GM19468 (cell line): ENCODE measurements around the gene ACOT7.
A peak's percentile ranks its signal among the peaks of the same experiment; 100 is the strongest.

Experiments
- ATAC-seq: cut with Tn5 transposase; IDR thresholded peaks from one replicate; pipeline ENCODE4 v1.9.1; 2021; ENCODE audit warnings: mild to moderate bottlenecking, moderate library complexity, moderate number of reproducible peaks; ENCODE audit not compliant: unreplicated experiment; ENCODE audit errors: extremely low read depth

Gene ACOT7

DNA sequence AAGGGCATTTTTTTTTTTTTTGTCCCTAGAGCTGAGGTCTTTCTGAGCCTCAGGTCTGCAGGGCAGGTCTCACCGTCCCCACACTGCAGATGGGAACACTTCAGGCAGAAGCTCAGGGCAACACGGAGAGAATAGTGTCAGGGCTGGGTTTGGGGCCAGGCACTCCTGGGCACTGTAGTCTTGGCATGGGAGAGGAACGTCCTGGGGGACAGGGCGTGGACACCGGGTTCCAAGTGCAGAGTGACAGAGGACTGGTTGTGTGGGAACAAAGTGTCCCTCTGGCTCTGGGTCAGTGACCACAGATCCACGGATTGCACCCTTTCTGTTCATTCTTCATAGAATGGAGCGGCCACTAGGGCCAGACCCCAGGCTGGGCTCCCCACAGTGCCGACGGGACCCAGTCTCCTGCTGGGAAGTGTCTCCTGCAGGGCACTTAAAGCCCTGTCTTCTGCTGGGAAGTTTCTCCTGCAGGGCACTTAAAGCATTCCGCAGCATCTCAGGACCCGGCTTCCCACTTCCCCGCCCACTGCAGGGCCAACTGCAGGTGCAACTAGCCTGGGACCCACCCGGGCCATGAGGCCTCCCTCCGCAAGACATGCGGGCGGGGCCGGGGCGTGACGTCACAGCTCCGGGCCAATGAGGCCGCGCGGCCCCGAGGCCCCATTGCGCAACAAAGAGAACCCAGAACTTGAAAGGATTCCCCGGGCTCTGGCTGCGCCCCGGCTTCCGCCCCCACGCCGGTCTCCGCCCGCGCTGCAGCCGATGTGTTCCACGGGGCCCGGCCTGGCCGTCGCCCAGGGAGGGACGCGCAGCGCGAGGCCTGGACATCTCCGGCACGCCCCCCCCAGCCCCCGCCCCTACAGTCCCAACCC lies 133.8 kb downstream of the ACOT7 start:
- no peak for ATAC-seq

DNA sequence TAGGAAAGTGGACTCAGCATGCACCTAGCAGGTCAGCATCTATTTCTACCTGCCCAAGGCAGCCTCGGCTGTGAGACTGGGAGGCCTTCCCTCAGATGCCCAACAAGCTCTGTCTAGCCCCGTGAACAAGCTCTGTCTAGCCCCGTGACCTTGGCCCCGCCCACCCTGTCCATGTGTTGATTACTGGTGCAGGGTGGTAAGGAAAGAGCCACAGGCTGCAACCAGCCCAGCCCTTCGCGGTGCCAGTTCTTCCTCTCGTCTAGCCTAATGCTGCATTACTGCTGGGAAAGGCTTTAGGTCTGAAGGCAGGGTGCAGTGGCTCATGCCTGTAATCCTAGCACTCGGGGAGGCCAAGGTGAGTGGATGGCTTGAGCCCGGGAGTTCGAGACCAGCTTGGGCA lies 134.9 kb downstream of the ACOT7 start:
- ATAC-seq, result no peak

DNA sequence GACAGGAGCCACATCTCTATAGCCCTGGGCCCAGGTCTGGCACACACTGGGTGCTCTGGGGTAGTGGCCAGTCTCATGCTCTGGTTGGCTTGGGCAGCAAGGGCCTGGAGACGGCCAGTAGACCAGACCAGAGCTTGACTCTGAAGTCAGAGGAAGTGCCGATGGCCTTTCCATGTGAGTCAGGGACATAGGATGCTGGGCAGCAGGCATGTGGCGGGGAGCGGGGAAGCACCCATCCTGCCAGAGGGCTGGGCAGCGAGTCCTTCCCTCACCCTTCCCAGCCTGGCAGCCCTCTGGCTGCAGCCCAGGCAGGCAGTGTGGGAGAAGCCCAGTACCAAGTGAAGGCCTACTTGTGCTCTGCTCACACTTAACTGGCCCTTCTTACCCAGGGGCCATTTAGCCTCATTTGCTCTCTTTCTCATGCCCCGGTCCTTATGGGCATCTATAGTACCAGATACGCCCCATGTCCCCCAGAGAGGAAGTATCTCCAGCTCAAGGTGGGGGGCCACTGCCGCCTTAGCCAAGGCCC lies 136.0 kb downstream of the ACOT7 start:
- no peak for ATAC-seq

GRCh38 chr1:6256645-6257044 lies 136.9 kb downstream of the ACOT7 start:
- no peak for ATAC-seq

DNA sequence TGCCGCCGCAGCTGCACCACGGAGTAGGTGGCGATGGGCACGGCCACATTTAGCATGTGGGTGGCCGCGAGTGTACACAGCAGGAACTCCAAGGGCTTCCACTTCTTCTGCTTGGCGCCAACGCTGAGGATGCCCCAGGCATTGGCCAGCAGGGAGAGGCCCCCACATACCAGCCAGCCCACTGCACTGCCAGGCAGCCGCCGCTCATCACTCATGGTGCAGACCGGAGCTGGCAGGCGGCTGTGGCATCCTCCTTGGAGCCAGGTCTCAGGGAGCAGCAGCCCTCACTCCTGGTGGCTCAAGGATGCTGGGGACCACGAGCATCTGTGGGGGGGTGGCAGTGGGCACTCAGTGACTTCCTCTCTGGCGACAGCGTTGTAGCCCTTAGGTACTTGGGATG lies 138.9 kb downstream of the ACOT7 start:
- ATAC-seq, result no peak

GRCh38 chr1:6253380-6253779 lies 140.2 kb downstream of the ACOT7 start:
- ATAC-seq, result no peak

DNA sequence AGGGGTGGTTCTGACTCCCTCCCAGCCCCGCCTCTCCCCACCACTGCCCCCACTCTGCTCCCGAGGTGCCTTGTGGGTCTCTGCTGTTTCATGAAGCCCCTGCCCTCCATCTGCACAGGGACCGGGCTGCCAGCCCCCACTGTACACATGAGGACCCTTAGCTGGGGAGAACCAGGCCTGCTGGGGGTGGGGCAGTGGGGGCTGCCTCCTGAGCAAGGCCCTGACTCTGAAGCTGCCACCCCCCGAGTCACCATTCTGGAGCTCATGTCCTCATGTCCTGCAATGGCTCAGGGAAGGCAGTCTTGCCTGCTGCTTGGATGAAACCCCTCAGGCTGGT lies 141.2 kb downstream of the ACOT7 start:
- ATAC-seq, result no peak

DNA sequence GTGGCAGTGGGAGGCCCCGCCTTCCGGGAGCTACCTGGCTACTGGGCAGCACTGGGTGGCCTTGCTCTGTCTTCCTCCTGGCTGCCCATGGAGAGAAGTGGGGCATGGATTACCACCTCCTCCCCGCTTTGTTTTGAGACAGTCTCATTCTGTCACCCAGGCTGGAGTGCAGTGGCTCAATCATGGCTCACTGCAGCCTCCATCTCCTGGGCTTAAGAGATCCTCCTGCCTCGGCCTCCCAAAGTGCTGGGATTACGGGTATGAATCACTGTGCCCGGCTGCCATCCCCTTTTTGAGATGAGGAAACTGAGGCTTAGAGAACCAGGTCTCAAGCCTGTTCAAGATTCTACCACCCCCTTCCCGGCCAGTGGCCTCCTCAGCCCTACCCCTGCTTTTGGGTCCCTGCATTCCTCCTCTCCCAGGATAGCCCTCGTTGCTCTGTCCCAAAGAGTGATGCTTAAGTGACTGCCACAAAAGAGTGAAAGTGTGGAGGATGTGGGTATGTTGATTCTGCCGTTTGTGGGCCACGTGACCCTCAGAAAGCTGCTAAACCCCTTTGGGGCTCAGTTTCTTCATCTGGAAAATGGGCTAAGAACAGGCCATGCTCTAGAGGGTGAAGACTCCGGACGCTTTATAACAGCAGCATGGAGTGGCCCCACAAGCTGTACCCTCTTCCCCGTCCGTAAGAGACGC lies 141.7 kb downstream of the ACOT7 start:
- no peak for ATAC-seq

DNA sequence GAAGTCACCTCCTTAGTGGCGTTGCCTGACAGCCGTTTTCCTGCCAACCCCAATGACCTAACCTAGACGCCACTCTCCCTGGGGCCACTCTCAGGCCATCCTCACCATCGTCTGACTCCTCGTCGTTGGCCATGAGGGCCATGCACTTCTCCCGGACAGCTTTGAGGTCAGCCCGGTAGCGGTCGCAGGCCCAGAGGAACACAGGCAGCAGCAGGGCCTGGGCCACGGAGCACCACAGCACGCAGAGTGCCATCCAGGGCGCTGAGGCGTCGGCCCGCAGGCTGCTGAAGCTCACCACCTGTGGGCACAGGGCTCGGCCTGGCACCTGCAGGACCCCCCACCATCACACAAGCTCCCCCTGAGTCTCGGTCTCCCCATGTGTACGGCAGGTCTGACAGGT lies 142.3 kb downstream of the ACOT7 start:
- ATAC-seq, result no peak

DNA sequence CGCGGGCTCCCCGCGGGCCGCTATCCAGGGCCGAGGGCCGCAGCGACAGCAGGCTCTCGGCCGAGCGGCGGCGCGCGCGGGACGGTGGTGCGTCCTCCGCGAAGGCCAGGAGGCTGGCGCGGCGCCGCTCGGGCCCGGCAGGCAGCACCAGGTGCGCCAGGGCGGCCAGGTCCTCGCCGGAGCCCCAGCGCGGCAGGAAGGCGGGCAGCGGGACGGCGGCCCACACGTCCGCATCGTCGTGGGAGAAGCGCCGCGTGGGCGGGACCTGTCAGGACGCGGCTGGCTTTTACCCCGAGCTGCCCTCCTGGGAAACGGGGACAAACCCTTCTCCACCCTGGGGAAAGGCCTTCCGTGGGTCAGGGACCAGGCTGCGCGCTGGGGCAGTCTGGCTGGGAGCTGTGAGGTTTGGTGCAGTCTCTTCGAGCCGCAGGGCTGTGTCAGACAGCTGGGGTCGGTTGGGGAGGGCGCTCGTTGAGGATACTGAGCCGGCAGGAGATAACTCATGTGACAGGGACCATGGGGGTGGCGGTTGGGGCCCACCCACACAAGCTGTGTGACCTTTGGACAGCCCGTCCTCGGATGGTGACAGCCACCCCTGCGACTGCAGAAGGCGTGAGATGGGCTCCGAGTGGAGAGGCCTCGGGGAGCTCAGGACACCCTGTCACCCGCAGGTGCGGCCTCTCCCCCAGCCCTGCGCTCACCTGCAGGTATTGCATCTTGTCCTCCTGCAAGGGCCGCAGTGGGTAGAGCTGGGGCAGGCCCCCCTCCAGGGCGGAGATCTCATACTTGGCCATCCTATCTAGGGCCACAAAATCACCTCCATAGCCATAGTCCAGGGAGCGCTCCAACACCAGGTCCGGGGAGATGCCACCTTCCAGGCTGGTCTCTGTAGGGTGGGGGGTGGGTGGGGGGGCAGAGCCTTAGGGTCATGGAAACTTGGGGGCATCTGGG lies 143.6 kb downstream of the ACOT7 start:
- no peak for ATAC-seq

DNA sequence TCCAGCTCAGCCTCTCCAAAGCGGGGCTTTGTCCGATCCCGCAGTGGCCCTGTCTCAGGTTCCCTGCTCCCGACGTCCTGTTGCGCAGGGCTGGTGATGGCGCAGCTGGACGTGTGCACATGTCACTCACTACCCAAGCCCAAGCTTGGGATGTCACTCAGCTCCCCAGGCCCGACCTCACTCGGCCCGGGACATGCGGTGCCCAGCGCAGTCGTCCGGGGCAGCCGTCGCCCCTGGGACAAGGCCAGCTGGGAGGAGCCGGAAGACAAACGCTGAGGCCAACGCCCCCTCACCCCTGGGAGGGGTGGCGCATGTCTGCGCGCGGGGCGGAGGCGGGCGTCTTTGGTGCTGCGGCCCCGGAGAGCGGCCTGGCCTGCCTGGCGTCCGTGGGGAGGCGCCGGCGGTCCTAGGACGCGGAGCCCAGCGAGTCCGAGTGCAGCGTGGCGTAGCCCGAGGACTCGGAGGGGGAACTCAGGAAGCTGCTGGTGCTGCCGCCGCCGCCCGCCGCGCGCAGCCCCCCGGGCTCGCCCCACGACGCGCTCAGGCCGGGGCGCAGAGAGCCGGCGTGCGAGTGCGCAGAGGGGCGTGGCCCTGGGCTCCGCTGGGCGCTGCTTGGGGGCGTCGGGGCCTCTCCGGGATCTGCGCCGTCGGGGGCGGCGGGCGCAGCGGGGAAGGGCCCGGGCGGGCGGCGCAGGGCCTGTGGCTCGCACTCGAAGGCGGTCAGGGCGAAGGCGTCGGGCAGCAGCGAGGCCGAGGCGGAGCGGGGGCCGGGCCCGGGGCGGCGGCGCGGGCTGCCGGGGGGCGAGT lies 144.4 kb downstream of the ACOT7 start:
- no peak for ATAC-seq

DNA sequence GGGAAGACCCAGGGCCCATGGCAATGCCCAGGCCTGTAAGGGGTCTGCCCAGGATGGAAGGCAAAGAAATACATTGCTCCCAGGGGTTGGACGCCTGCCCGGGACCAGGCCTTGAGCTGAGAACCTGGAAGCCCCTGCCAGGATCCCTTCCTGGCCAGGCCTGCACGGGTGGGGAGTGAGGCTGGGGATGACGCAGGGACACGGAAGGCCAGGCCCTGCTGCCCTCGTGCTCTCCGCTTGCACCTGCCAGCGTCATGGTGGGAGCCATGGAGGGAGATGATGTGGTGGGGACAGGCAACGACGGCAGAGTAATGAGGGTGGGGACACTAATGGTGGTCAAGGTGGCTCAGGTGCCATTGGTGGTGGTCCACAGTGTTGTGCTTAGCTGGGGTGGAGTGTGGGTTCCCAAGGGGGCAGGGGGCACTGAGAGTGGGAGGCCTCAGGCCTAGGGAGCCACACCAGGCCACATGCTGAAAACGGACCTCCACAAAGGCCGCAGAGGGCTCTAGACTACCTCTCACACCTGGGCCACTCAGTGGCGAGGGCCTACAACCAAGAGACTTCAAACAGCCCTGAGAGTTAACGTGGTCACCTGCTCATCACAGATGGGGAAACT lies 145.3 kb downstream of the ACOT7 start:
- ATAC-seq, result no peak

- no peak for ATAC-seq
These were observed 145.9 kb downstream of the ACOT7 start for GRCh38 chr1:6247651-6248050.

DNA sequence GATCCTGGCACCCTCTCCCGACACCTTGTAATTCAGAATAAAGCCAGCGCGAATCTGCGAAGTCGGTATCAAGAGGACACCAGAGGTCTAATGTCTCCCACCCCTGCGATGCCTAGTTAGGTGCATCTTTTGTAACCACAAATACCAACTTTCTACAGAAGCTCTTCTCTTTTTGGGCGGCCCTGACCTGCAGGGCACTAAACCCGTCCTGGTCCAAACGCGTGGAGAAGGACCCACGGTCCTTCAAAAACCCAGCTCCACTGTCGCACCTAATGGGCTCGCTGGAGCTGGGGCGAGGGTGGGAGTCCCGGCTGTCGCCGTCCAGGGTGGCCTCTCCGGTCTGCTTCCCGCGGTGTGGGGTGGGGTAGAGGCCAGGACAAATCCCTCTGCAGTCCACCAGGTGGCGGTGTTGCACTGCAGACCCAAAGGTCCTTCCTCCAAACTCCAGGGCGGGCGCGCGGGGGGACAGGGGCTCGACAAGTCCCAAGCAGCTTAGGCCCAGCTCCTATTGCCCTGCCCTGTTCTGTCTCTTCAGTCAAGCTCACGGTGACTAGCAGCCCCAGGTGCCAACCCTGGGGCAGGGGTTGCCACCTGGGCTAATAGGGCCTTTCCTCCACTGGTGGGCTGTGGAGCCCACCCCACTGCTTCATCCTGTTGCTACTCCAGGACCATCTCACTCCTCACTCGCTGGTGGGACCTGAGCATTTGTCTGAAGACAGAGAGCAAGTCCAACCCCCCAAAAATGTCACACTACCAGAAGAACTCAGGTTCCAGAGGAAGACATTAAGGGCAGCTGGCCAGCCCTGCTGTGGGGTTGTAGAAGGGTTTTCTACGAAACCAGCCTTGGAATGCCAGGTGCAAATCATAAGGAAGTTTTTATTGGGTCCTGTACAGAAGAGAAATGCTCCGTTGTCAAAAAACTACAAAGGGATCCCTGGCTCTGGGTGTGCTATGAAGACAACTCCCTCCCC lies 146.8 kb downstream of the ACOT7 start:
- ATAC-seq, result no peak

GRCh38 chr1:6245869-6246496 lies 147.6 kb downstream of the ACOT7 start:
- ATAC-seq, result no peak

GRCh38 chr1:6245086-6245868 lies 148.3 kb downstream of the ACOT7 start:
- peak; percentile 61 for ATAC-seq
